A673 (cell line): Measurements from ENCODE around the gene GTF2H1.

Source experiments
- CTCF ChIP-seq: fragments of 300-800, 200-600 bp; sonication (generic); conservative IDR thresholded peaks from 2 replicates; pipeline ENCODE4 v1.5.1; 2017; ENCODE audit warnings: low read depth, mild to moderate bottlenecking, antibody characterized with exemption, low read length, moderate library complexity, mixed read lengths
- EZH2 ChIP-seq: fragments of 200-600 bp; sonication (generic); IDR thresholded peaks from 2 replicates; pipeline ENCODE4 v1.6.1; 2017; ENCODE audit warnings: borderline replicate concordance, low read depth, mild to moderate bottlenecking, mixed read lengths, antibody characterized with exemption, low read length; ENCODE audit not compliant: poor library complexity, severe bottlenecking

- TF ChIP-seq EZH2 (no peak), CTCF (no peak)
These were observed 67.7 kb downstream of the GTF2H1 start for GRCh38 chr11:18390088-18390487.
